Subcutaneous abdominal adipose tissue (tissue), 5 donors: ENCODE results near the gene MBNL2.

Experiments used
- H3K27ac ChIP-seq: one replicate; pipeline ENCODE4 v1.7.0; 2013; ENCODE audit warnings: low read depth, mild to moderate bottlenecking, inconsistent platforms, low read length, moderate library complexity
- H3K27me3 ChIP-seq, 5 donors: one replicate each; pipeline ENCODE4 v1.7.0; 2013; ENCODE audit warnings: low read length in 5 of 5, inconsistent platforms in 1 of 5; ENCODE audit not compliant: control insufficient read depth in 5 of 5, insufficient read depth in 4 of 5
- H3K36me3 ChIP-seq, 5 donors: one replicate each; pipeline ENCODE4 v1.7.0; 2013; ENCODE audit warnings: low read length in 5 of 5; ENCODE audit not compliant: control insufficient read depth in 5 of 5, insufficient read depth in 5 of 5
- H3K4me1 ChIP-seq, 5 donors: one replicate each; pipeline ENCODE4 v1.7.0; 2013; ENCODE audit warnings: low read length in 5 of 5, mild to moderate bottlenecking in 3 of 5, moderate library complexity in 1 of 5; ENCODE audit not compliant: control insufficient read depth in 5 of 5, insufficient read depth in 5 of 5
- H3K4me3 ChIP-seq, 5 donors: one replicate each; pipeline ENCODE4 v1.7.0; 2013; ENCODE audit warnings: low read length in 5 of 5, low read depth in 1 of 5
- H3K9ac ChIP-seq, 5 donors: one replicate each; pipeline ENCODE4 v1.7.0; 2013; ENCODE audit warnings: low read length in 5 of 5, mild to moderate bottlenecking in 4 of 5, moderate library complexity in 3 of 5
- H3K9me3 ChIP-seq, 5 donors: one replicate each; pipeline ENCODE4 v1.7.0; 2013; ENCODE audit warnings: low read length in 5 of 5; ENCODE audit not compliant: control insufficient read depth in 5 of 5
- donor health status: healthy.
- donor health status: healthy.
- donor health status: healthy.
- donor health status: healthy.
- donor health status: healthy.

The MBNL2 gene

DNA sequence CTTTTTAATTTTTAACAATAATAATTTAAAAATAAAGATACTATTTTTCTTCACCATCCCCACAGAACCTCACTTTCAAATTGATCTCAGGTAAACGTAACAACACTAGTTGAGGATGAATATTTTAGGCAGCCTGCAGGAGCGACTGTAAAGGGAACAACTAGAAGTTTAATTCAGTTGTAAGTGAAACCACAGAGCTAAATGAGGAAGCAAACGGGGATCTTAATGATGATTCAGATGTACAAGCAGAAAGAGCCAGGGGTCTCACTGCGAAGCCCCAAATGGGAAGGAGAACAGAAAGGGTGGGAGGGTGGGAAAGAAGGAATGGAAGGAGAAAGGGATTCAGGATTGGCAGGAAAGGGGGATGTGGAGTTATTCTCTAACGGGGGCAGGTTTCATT is 157.3 kb downstream of the MBNL2 start:
- no peak overlapping the region for H3K27ac ChIP-seq
- no peaks in the 10 kb centered on the region for H3K27me3 ChIP-seq
- peaks cover 0 to 3% (median 0%) of the 10 kb centered on the region in 5 donors for H3K4me1 ChIP-seq
- H3K4me3 ChIP-seq = no peak overlapping the region
- peaks cover 31 to 39% (median 34%) of the 10 kb centered on the region in 5 donors for H3K36me3 ChIP-seq
- no peaks in the 10 kb centered on the region for H3K9me3 ChIP-seq
- no peak overlapping the region for H3K9ac ChIP-seq

DNA sequence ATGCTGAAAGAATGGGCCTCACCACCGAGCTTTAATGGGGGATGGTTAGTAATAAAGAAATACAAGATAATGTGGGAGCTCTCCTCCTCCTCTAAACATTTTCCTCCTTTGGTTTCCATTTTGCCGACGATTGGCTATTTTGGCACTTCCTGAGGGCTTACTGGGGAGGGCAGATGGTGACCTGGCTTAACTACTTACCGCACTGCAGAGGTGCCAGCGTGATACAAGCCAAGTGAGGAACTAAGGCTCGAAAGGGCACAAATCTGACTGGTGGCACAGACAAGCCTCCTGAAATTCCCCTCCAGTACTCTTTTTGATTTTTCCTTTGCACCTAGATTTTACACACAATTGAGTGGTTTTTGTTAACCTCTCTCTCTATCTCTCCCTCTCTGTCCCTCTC is 158.6 kb downstream of the MBNL2 start:
- no peaks in the 10 kb centered on the region for H3K9me3 ChIP-seq
- no peak overlapping the region for H3K4me3 ChIP-seq
- H3K9ac ChIP-seq = no peak overlapping the region
- H3K4me1 ChIP-seq = peaks cover 0 to 11% (median 0%) of the 10 kb centered on the region in 5 donors
- H3K36me3 ChIP-seq = peaks cover 21 to 39% (median 26%) of the 10 kb centered on the region in 5 donors
- no peaks in the 10 kb centered on the region for H3K27me3 ChIP-seq
- H3K27ac ChIP-seq = no peak overlapping the region

DNA sequence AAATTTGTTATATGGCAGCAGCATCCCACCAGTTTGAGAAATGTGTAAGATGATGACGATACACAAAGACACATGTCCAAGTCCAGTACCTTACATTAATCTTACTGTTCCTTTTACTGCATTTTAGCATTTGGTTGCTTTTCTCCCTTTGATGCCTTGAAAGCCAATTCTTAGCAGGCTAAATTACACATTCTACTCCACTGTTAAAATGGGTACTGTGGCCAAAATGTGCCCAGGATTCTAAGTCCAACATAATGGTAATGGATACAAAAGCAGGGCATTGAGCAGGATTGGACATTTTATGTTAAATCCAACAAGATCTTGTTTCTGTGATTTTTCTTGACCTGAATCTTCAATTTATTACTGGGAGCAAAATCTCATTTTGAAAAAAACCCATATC is 159.1 kb downstream of the MBNL2 start:
- H3K4me1 ChIP-seq = peaks cover 0 to 16% (median 3%) of the 10 kb centered on the region in 5 donors
- H3K27ac ChIP-seq = no peak overlapping the region
- peaks cover 16 to 37% (median 23%) of the 10 kb centered on the region in 5 donors for H3K36me3 ChIP-seq
- no peaks in the 10 kb centered on the region for H3K27me3 ChIP-seq
- H3K9me3 ChIP-seq = no peaks in the 10 kb centered on the region
- no peak overlapping the region for H3K9ac ChIP-seq
- no peak overlapping the region for H3K4me3 ChIP-seq

DNA sequence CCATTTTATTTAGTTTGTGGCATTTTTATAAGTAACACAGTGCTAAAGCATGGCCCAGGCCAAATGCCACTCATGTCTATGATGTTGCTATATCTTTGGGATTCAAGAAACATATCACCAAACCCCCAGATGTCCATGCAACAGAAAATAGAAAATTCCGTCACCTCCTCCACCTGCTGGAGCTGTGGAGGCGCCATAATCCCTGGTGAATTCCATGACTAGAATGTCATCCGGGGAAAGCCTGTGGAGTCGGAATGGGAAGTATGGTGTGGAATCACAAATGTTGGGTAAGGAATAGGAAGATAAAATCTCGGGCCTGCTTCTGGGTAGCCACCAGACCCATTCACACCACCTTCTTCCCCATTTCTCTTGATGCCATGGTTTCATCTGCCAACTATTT is 160.1 kb downstream of the MBNL2 start:
- peaks cover 0 to 18% (median 8%) of the 10 kb centered on the region in 5 donors for H3K4me1 ChIP-seq
- H3K27me3 ChIP-seq = no peaks in the 10 kb centered on the region
- no peak overlapping the region for H3K9ac ChIP-seq
- H3K4me3 ChIP-seq = no peak overlapping the region
- no peaks in the 10 kb centered on the region for H3K9me3 ChIP-seq
- no peak overlapping the region for H3K27ac ChIP-seq
- H3K36me3 ChIP-seq = peaks cover 16 to 35% (median 21%) of the 10 kb centered on the region in 5 donors

DNA sequence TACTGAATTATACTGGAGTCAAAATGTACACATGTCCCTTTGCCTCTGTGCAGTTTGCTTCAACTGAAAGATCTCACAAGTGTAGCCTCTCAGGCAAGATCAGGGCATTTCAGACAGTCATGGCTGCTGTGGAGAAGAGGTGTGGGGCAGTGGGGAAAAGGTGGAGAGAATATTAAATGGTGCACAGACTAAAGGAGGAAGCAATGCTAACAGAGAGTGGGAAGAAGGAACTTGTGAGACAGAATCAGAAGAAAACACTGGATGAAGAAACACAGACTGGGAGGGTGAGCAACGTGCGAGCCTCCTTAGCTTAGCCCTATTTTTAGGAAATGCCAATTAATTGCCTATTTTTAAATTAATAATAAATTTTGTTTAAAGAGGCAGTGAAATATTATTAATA is 162.2 kb downstream of the MBNL2 start:
- Histone ChIP-seq H3K9me3 (no peaks in the 10 kb centered on the region), H3K9ac (no peak overlapping the region), H3K4me1 (peaks cover 0 to 25% (median 13%) of the 10 kb centered on the region in 5 donors), H3K27ac (no peak overlapping the region), H3K4me3 (no peak overlapping the region), H3K27me3 (no peaks in the 10 kb centered on the region), H3K36me3 (peaks cover 20 to 32% (median 24%) of the 10 kb centered on the region in 5 donors)

DNA sequence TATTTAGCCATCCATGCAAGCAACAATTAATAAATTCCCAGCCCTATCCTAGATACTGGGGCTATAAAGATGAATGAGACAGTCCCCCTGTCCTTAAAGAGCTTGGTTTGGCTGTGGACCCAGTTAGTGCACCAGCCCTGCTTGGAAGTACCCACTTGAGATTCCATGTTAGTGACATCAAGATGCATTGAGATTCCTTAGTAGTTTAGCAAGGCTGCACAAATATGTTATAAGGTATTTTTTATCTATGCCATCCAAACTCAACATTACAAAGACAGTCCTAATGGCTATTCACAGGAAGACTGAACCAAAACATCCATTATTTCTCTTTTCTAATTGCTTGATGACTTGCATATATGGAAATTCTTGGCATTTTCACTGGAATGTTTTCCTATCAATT is 163.0 kb downstream of the MBNL2 start:
- no peaks in the 10 kb centered on the region for H3K9me3 ChIP-seq
- no peaks in the 10 kb centered on the region for H3K27me3 ChIP-seq
- H3K4me1 ChIP-seq = peaks cover 0 to 25% (median 13%) of the 10 kb centered on the region in 5 donors
- H3K36me3 ChIP-seq = peaks cover 20 to 32% (median 24%) of the 10 kb centered on the region in 5 donors
- no peak overlapping the region for H3K4me3 ChIP-seq
- no peak overlapping the region for H3K27ac ChIP-seq
- no peak overlapping the region for H3K9ac ChIP-seq

DNA sequence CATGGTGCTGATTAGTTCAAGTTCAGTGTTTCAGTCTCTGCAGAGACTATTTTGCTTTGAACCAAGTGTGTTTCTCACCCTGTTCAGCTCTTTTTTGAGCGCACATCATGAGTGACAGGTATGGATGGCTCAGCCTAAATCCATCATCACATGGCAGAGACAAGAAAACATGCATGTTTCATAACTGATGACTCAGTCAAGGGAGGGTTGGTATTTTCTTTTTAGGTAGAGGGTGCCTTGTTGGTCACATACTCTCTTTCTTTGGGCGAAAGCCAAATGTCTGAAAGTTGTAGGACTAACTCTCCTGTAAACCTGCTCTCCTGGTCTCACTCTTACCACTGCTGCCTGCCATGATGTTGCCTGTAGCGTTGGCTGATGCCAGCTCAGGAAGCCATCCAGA is 163.7 kb downstream of the MBNL2 start:
- Histone ChIP-seq H3K9me3 (no peaks in the 10 kb centered on the region), H3K4me1 (peaks cover 0 to 25% (median 13%) of the 10 kb centered on the region in 5 donors), H3K9ac (no peak overlapping the region), H3K4me3 (no peak overlapping the region), H3K36me3 (peaks cover 19 to 31% (median 21%) of the 10 kb centered on the region in 5 donors), H3K27me3 (no peaks in the 10 kb centered on the region), H3K27ac (no peak overlapping the region)

DNA sequence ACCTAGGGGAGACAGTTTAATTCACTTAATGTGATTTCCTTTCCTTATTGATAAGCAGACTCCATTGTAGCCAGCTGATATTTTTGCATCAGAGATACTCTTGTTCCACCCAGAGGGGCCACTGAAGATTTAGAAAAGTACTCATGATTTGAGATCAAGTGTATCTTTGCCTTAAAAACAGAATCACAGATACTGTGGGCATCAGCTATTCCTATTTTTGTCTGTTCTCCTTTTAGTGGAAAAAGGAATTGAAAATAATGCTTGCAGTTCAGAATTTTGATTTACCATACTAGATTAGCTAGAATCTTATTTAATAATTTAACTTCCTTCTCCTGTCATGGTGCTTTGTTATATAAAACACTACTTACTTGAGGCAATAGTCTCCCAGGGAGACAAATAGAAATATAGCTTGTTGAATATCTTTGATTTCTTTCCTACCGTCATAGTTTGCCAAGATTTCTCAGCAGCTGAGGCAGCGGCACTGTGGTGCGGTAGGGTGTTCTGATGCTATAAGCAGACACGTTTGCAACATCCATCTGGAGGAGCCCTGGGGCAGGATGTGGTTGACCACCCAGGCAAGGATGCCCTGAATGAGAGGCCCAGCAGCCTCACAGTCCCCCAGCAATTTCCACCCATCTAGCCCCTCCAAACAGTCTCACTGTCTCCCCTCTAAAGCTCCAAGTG is 164.8 kb downstream of the MBNL2 start:
- Histone ChIP-seq H3K27me3 (no peaks in the 10 kb centered on the region), H3K9ac (no peak overlapping the region), H3K27ac (no peak overlapping the region), H3K36me3 (peaks cover 26 to 32% (median 27%) of the 10 kb centered on the region in 5 donors), H3K4me1 (peaks cover 0 to 25% (median 13%) of the 10 kb centered on the region in 5 donors), H3K9me3 (no peaks in the 10 kb centered on the region), H3K4me3 (peak overlapping the region in 1 of 5 donors; percentile 1)

DNA sequence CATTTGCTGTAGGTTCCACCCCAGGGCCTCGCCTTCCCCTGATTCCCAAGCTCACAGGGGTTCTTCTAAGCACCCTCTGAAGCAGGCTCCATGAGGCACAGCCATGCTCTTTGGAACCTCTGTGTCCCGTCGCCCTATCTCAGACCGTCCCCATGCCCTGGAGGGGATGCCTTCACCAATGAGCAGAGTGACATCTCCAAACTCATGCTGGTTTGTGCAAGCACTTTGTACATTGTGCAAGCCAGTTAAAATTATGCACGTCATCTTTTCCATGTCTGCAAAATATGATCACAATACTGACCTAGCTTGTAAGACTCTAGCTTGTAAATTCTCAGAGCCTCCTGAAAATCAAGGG is 165.3 kb downstream of the MBNL2 start:
- no peak overlapping the region for H3K27ac ChIP-seq
- H3K9me3 ChIP-seq = no peaks in the 10 kb centered on the region
- no peak overlapping the region for H3K9ac ChIP-seq
- peaks cover 0 to 25% (median 13%) of the 10 kb centered on the region in 5 donors for H3K4me1 ChIP-seq
- H3K4me3 ChIP-seq = peak overlapping the region in 1 of 5 donors; percentile 1
- peaks cover 23 to 30% (median 26%) of the 10 kb centered on the region in 5 donors for H3K36me3 ChIP-seq
- no peaks in the 10 kb centered on the region for H3K27me3 ChIP-seq

DNA sequence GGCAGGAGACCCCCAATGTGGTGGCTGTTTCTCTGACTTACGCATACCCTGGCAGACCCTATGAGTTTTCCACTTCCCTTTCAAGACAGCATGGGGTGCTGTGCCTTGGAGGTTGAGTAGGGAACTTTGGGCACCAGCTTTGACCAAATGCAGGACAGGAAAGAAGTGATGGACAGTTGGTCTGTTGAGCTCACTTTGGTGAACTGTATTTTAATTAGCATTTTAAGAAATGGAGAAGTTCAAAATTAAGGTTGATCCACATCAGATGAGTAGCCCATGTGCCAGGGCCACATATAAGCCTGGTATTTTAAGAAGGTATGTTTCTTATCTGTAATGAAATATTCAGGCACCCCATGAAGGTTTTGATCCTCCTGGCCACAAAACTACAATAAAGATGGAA is 165.8 kb downstream of the MBNL2 start:
- no peak overlapping the region for H3K4me3 ChIP-seq
- no peak overlapping the region for H3K9ac ChIP-seq
- no peaks in the 10 kb centered on the region for H3K9me3 ChIP-seq
- H3K27ac ChIP-seq = no peak overlapping the region
- peaks cover 19 to 29% (median 22%) of the 10 kb centered on the region in 5 donors for H3K36me3 ChIP-seq
- no peaks in the 10 kb centered on the region for H3K27me3 ChIP-seq
- H3K4me1 ChIP-seq = peaks cover 0 to 25% (median 13%) of the 10 kb centered on the region in 5 donors
